DND-41 (cell line): ENCODE results near the gene SLBP.

ENCODE experiments used
- CTCF ChIP-seq: IDR thresholded peaks from 2 replicates; pipeline ENCODE4 v1.5.1; 2012; ENCODE audit warnings: borderline replicate concordance, low read length, moderate library complexity, mild to moderate bottlenecking; ENCODE audit not compliant: poor library complexity, severe bottlenecking; ENCODE audit errors: extremely low read depth
- EZH2 ChIP-seq: IDR thresholded peaks from 3 replicates; pipeline ENCODE4 v1.6.1; 2012; ENCODE audit warnings: borderline replicate concordance, low read depth, mild to moderate bottlenecking, moderate library complexity, low read length, inconsistent platforms; ENCODE audit not compliant: severe bottlenecking

- TF ChIP-seq CTCF (no peak), EZH2 (no peak)
Measured at GRCh38 chr4:1721003-1721665, 9.0 kb upstream of the SLBP start, which contains the start of the genes TACC3 and TMEM129.
